ENCODE results near the gene NES. TPM values are rescaled to one million over a fixed set of nuclear protein-coding genes. Genes with fewer than 3 reads are reported as not detected.
A peak's percentile ranks its signal among the peaks of the same experiment; 100 is the strongest.

NES gene
- total and polyA plus RNA-seq, 11 donors = 59.7 to 499 (median 158) TPM

DNA sequence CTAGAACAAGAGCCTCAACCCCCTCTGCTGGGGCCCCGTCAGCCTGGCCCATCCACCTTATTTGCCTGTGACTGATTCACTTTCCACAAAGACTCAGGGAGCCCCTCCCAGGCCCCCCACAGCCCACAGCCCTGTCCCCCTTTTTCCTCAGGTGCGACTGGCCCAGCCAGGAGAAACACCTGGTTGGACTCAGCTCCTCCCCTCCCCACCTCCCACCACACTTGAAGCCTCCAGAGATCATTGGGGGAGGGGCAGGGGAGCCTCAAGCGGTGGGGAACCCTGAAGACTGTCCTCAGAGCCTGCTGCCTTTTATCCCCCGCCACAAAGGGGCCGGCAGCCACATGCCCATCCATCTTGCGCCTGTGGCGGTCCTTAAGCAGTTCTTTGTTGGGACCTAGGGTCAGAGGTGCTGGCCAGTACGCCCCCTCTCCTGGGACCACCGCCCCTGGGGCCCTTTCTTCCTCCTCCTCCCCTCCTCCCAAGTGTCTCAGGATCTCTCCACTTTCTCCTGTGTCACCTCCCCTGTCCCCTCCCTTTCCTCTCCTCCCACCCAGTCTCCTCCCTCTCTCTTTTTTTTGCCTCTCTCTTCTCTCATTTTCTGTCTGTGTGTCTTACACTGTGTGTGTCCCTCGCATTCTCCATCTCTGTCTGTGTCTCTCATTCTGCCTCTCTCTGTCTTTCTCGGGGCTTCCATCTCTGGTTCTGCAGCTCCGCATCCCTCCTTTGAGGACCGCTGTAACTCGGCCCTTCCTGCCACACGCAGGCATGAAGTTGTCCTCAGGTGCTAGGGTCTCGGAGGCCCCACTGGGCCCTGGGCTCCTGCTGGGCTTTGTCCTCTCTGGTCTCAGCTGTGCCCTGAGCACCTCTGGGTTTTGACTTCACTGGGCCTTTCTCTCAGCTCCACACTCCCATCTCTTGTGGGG, 16.0 kb upstream of the NES start:
- Histone ChIP-seq H3K36me3 (no peaks in the 10 kb centered on the region), H3K9me3 (no peaks in the 10 kb centered on the region), H3K4me1 (peaks cover 0 to 19% (median 9%) of the 10 kb centered on the region in 12 donors), H3K27me3 (peaks cover 0 to 44% (median 22%) of the 10 kb centered on the region in 9 donors), H3K4me3 (no peak overlapping the region), H3K27ac (no peak overlapping the region)
- ATAC-seq (no peak), DNase-seq (peak in 1 of 5 donors; percentile 25)
- intact Hi-C loops (cut with DNase I) = loop anchor here in 4 of 10 donors (5.0 to 10.0 kb wide), 4 partner anchors 172 to 199 kb away; partner anchors contain the start of genes NTRK1 (in 1 of the 4) and PEAR1 (in 1 of the 4)
- TF ChIP-seq POLR2A (IDR thresholded peaks at IDR 0.05) = no peak
- TF ChIP-seq, protein P1, sequence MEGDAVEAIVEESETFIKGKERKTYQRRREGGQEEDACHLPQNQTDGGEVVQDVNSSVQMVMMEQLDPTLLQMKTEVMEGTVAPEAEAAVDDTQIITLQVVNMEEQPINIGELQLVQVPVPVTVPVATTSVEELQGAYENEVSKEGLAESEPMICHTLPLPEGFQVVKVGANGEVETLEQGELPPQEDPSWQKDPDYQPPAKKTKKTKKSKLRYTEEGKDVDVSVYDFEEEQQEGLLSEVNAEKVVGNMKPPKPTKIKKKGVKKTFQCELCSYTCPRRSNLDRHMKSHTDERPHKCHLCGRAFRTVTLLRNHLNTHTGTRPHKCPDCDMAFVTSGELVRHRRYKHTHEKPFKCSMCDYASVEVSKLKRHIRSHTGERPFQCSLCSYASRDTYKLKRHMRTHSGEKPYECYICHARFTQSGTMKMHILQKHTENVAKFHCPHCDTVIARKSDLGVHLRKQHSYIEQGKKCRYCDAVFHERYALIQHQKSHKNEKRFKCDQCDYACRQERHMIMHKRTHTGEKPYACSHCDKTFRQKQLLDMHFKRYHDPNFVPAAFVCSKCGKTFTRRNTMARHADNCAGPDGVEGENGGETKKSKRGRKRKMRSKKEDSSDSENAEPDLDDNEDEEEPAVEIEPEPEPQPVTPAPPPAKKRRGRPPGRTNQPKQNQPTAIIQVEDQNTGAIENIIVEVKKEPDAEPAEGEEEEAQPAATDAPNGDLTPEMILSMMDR (IDR thresholded peaks at IDR 0.05) = no peak
- WGBS, 4 donors = 51 to 64% (median 60%) methylated on average over 15 to 16 of the region's 16 CpGs

DNA sequence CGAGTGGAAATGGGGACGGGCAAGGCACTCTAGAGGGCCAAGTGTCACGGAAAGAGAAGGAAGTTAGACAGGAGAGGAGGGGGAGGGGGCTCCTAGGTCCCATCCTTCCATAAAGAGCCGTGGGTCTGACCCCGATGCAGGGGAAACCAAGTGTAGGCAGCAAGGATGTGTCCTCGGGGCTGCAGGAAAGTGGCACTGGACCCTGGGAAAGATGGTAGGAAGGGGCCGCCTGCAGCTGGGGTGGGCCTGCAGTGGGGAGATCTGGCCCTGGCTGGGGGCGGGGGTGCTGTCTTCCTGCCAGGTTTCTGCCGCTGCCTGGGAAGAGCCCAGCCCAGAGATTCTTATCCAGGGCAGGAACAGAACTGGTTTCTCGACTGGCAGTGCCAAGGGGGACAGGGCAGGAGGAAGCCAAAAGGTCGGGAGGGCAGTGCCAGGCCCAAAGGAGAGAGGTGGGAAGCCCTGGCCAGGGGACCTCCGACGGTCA, 15.3 kb upstream of the NES start:
- no peak for TF ChIP-seq POLR2A (IDR thresholded peaks at IDR 0.05)
- TF ChIP-seq, protein P1 (IDR thresholded peaks at IDR 0.05) = no peak
- 25 to 34% (median 26%) methylated on average over 13 of the region's 13 CpGs for WGBS, 4 donors
- peak in 1 of 5 donors; percentile 47 for DNase-seq
- no peaks in the 10 kb centered on the region for H3K36me3 ChIP-seq
- H3K4me1 ChIP-seq = peaks cover 0 to 19% (median 9%) of the 10 kb centered on the region in 12 donors
- no peaks in the 10 kb centered on the region for H3K9me3 ChIP-seq
- intact Hi-C loops (cut with DNase I) = loop anchor here in 4 of 10 donors (5.0 to 10.0 kb wide), 4 partner anchors 172 to 200 kb away; partner anchors contain the start of genes NTRK1 (in 1 of the 4) and PEAR1 (in 1 of the 4)
- peaks cover 0 to 44% (median 22%) of the 10 kb centered on the region in 9 donors for H3K27me3 ChIP-seq
- no peak for ATAC-seq
- H3K27ac ChIP-seq = no peak overlapping the region
- no peak overlapping the region for H3K4me3 ChIP-seq

DNA sequence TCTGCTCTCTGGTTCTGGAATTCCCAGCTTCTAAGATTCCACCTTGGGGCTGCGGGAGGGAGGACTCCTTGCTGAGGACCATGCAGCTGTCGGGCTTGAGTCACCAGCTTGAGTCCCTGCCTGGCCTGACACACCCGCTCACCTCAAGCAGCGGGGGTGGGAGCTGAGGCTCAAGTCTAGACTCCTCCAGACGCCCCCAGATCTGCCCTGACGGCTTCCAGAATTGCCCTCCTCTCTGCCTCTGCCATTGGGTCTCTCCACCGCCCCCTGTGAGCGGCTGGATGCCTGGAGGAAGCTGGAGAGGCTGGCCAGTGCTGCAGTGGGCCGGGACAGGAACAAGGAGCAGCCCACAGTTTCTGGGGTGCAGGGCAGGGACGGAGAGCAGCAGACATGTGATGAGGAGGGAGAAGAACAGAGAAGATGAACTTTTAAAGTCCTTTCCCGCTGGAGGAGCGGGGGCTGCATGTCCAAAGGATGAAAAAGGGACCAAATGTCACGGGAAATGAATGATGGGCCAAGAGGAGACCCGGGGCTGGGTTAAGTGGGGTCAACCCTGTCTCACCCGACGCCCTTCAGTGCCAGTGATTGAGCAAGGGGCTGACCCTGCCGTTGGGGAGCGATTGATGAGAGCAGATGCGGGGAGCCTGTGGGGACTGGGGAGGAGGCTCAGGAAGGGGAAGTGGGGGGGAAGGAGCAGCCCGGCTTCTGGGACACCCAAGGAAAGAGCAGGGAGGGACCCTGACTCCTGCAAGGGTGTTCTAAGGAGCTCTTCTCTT, 14.6 kb upstream of the NES start:
- Histone ChIP-seq H3K9me3 (no peaks in the 10 kb centered on the region), H3K27me3 (peaks cover 0 to 44% (median 22%) of the 10 kb centered on the region in 9 donors), H3K4me3 (no peak overlapping the region), H3K27ac (no peak overlapping the region), H3K36me3 (no peaks in the 10 kb centered on the region), H3K4me1 (peaks cover 0 to 19% (median 9%) of the 10 kb centered on the region in 12 donors)
- TF ChIP-seq, protein P1 (IDR thresholded peaks at IDR 0.05) = no peak
- no peak for TF ChIP-seq POLR2A (IDR thresholded peaks at IDR 0.05)
- DNase-seq = peak in 1 of 5 donors; percentile 61
- no peak for ATAC-seq
- 49 to 63% (median 52%) methylated on average over 19 to 20 of the region's 20 CpGs for WGBS, 4 donors
- intact Hi-C loops (cut with DNase I) = loop anchor here in 4 of 10 donors (2.0 to 10.0 kb wide), 5 partner anchors 33 to 200 kb away; partner anchors contain the start of genes NTRK1 (in 1 of the 4) and PEAR1 (in 1 of the 4)

All from heart left ventricle (tissue), 16 donors.